GM18951 (cell line): Measurements from ENCODE around the gene LDB3.

Experiments used
- POLR2A ChIP-seq: IDR thresholded peaks from 4 replicates; pipeline ENCODE4 v1.6.1; 2011; ENCODE audit warnings: mild to moderate bottlenecking; ENCODE audit not compliant: insufficient read length, insufficient read depth; ENCODE audit errors: extremely low read depth
- in situ Hi-C: fragments of 300-500 bp; cut with MboI; formaldehyde crosslinking; loops from one replicate; pipeline ENCODE4 v1.12.0; 2022; ENCODE audit warnings: low sequenced_read_pairs, mixed read lengths, inconsistent platforms; ENCODE audit not compliant: unreplicated experiment

Gene LDB3

GRCh38 chr10:86705905-86706304 lies 37.6 kb downstream of the LDB3 start:
- in situ Hi-C loops = loop anchor here (10.0 kb wide), 1 partner anchor 199 kb away; no protein-coding TSS in a partner anchor
- TF ChIP-seq POLR2A = no peak

- TF ChIP-seq POLR2A = no peak
- in situ Hi-C loops = loop anchor here (10.0 kb wide), 1 partner anchor 198 kb away; no protein-coding TSS in a partner anchor
These were observed 38.1 kb downstream of the LDB3 start for GRCh38 chr10:86706401-86706841.

GRCh38 chr10:86706977-86707376 lies 38.7 kb downstream of the LDB3 start:
- TF ChIP-seq POLR2A = no peak
- in situ Hi-C loops = loop anchor here (10.0 kb wide), 1 partner anchor 198 kb away; no protein-coding TSS in a partner anchor

DNA sequence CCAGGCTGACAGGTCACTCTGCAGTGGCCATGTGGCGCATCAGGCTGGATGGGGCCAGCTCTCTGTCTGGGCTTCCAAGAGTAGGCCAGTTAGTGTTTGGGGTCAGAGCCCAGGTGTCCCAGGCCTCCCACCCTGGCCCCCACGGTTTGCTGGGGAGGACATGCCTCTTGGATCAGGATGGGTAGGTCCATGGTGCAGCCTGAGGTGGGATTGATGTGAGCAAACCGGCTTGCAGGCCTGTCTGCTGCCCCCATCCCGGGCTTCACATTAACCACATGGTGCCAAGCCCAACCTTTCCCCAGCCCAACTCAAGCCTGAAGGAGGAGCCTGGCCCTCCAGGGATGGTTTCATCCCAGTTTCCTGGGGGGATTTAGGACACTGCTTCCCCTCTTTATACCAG lies 39.2 kb downstream of the LDB3 start:
- in situ Hi-C loops = loop anchor here (10.0 kb wide), 1 partner anchor 197 kb away; no protein-coding TSS in a partner anchor
- no peak for TF ChIP-seq POLR2A

GRCh38 chr10:86708068-86708782 lies 39.9 kb downstream of the LDB3 start:
- no peak for TF ChIP-seq POLR2A
- in situ Hi-C loops = loop anchor here (10.0 kb wide), 1 partner anchor 197 kb away; no protein-coding TSS in a partner anchor

GRCh38 chr10:86708783-86709380 lies 40.6 kb downstream of the LDB3 start:
- in situ Hi-C loops = loop anchor here (10.0 kb wide), 1 partner anchor 196 kb away; no protein-coding TSS in a partner anchor

GRCh38 chr10:86709396-86710185 lies 41.3 kb downstream of the LDB3 start:
- in situ Hi-C loops = loop anchor here (10.0 kb wide), 1 partner anchor 195 kb away; no protein-coding TSS in a partner anchor
- no peak for TF ChIP-seq POLR2A

More at GRCh38 chr10:86708783-86709380, 40.6 kb downstream of the LDB3 start:
- no peak for TF ChIP-seq POLR2A

DNA sequence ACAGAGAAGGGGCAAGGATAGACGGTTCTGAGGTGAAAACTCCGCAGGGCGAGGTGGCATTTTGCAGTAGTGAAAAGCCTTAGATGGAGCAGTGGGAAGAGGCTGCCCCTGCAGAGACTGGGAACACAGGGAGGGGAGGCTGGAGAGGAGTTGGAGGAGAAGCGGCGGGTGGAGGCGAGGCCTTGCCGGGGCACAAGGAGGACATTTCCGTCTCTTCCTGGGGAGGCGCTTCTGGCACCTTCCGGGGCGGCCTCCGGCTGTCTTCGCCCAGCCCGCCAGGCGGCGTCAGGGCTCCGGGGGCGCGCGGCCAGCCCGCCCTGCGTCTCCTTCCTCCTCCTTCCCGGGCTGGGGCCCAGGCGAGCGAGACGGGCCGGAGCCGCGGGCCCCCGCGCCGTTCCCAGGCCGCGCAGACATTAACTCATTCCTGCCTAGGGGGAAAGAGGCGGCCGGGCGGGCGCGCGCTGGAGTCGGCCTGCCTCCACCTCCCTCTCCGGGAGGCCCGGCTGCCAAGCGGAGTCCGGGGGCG lies 42.7 kb downstream of the LDB3 start:
- in situ Hi-C loops = no loop called here
- peak; percentile 69 for TF ChIP-seq POLR2A

- TF ChIP-seq POLR2A = no peak
- in situ Hi-C loops = no loop called here
These were observed 43.4 kb downstream of the LDB3 start for GRCh38 chr10:86711513-86712316.

- TF ChIP-seq POLR2A = no peak
- in situ Hi-C loops = no loop called here
These were observed 44.0 kb downstream of the LDB3 start for GRCh38 chr10:86712317-86712707.

DNA sequence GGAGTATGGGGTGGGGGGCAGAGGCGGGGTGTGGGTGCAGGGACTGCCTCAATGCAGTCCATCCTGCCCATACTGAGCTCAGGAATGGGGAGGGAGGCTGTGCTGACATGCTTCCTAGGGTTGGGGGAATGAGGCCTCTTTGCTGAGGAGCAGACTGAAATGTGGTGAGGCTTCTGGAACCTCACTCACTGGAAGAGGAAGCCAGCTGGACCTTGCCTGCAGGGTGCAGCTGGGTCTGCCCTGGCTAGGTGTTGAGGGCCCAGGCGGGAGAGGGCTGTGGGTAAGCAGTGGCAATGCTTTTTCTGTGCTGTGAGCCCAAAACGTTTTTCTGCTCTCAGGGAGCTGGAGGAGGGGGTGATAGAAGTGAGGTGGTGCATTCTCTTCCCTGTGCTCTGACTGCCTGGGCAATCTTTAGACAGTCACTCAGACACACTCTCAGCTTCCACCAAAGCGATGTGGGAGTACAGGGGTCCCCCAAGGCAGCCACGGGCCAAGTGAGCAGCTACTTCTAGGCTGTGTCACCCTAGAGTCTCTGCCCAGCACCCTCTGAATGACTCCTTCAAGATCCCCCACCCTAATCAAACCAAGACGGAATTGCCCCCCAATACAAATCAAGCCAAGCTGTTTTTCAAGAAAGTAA lies 47.0 kb downstream of the LDB3 start:
- no peak for TF ChIP-seq POLR2A
- in situ Hi-C loops = no loop called here

- in situ Hi-C loops = no loop called here
- TF ChIP-seq POLR2A = no peak
These were observed 47.5 kb downstream of the LDB3 start for GRCh38 chr10:86715836-86716235.
